Effector CD8-positive, alpha-beta T cell (primary cell): ENCODE measurements around the gene ZNF628.
"Not testable (repeated sequence)": the region's sequence is repeated elsewhere in the genome, so short reads cannot be mapped to it uniquely, and the experiment has no call there.

ENCODE experiments used
- DNase-seq: peaks from one replicate; lab custom pipeline; 2025; lab: John Stamatoyannopoulos, UW

Gene ZNF628

DNA sequence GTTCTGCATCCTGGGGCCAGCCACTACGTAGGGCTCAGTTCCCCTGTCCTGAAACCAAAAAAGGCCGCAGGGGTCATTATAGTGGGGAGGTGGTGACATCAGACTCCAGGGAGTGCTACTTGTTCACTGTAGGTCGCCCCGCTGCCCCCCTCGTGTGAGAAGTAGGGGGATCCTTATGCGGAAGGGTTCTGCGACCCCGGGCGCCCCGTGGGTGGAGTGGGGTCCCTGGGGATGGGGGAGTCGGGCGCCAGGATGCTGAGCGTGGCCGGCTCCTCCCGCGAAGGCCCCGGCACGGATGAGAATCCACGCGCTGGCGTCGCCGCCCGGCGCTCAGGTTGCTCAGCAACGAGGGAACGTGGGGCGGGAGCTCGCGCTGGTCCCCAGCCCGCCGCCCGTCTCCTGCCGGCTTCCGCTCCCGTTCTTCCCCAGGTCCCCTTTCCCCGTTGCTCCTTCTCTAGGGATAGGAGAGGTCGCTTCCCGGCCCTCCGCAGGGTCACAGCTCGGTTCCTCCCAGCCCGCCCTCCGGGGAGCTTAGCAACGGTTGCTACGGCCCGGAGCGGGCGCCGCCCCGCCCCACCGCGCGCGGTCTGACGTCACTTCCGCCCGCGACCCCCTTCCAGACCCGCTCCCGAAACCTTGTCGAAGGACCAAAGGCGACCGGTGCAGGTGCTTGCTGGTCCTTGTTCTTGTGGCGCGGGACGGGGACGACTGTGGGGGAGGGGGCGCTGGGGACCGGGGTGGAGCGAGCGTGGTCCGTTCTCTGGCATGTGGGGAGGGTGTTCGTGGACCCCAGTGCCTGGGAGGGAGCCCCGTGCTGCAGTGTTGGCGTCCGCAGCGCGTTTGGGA, 8.4 kb downstream of the ZNF628 start, which contains the start of gene NAT14:
NAT14 (plus strand) TSS at position 596 of the 846 bp plus-strand sequence. CDS start 521 bp downstream, outside the sequence.
- DNase-seq = peak; percentile 61

DNA sequence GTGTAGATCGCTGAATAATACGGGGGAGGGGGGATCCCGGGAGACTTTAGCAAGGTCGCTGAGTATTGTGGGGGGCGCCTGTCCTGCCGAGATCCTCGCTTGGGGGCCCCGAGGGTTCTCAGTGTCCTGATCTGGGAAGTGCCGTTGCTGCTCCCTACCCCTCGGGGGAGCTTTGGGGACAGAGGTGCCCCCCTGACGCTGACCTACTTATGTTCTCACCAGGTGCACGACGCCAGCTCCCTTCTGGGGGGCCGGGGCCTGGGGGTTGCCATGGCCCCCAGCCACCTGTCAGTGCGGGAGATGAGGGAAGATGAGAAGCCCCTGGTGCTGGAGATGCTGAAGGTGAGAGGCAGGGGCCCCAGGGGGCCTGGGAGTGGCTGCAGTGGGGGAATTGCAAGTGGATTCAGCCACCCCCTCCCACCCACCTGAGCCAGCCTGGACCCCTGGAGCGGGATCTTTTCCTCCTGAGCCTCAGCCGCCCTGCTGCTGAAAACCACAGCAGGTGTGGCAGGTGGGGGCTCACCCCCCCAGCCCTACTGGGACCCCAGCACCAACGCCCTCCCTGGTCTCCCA, 9.1 kb downstream of the ZNF628 start:
- DNase-seq = no peak

- no peak for DNase-seq
Observed at GRCh38 chr19:55486043-55486970, 9.9 kb downstream of the ZNF628 start.

DNA sequence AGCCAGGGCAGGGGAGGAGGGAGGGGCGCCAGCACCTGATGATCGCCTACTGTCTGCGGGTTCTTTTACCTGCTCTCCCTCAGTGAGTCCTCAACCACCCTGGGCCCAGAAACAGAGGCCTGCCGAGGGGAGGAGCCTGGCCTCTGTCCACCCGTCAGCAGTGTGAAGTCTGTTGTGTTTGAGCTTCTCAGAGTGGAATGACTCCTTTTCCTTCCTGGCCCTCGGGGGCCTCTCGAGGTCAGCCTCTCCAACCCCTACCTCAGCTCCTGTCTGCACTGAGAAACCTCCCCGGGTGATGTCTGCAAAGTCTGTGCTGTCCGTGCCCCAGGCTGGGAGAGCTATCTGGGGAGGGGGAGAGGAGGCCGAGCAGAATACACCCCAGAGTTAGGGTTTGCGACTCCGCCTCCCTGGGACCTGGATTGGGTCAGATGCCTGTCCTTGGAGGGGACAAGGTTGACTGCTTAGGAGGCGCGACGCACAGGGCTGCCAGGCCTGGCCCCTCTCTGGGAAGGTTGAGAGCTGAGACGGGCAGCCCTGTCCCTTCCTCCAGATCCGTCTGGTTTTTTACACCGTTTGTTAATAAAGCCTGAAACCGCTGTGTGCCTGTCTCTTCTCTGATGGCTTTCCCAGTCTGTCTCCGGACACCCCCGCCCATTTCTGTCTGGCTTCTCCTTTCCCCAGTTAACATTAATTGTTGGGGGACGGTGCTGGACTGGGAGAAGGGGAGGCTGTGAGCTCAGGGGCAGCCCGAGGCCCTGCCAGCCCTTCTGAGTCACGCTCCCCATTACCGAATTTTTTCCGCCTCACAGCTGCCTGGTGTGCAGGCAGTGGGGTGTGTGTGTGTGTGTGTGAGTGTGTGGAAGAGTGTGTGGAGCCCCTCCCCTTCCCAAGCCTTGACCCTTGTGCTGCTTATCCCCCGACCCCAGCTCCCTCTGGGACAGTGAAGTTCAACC, 10.8 kb downstream of the ZNF628 start:
- DNase-seq = no peak

- no peak for DNase-seq
Observed at GRCh38 chr19:55487924-55488687, 11.7 kb downstream of the ZNF628 start, which contains the start of gene SSC5D. SSC5D (plus strand) TSS chr19:55488436; CDS start chr19:55488590, 154 bp downstream.

- DNase-seq = no peak
Observed at GRCh38 chr19:55488986-55489710, 12.7 kb downstream of the ZNF628 start.

DNA sequence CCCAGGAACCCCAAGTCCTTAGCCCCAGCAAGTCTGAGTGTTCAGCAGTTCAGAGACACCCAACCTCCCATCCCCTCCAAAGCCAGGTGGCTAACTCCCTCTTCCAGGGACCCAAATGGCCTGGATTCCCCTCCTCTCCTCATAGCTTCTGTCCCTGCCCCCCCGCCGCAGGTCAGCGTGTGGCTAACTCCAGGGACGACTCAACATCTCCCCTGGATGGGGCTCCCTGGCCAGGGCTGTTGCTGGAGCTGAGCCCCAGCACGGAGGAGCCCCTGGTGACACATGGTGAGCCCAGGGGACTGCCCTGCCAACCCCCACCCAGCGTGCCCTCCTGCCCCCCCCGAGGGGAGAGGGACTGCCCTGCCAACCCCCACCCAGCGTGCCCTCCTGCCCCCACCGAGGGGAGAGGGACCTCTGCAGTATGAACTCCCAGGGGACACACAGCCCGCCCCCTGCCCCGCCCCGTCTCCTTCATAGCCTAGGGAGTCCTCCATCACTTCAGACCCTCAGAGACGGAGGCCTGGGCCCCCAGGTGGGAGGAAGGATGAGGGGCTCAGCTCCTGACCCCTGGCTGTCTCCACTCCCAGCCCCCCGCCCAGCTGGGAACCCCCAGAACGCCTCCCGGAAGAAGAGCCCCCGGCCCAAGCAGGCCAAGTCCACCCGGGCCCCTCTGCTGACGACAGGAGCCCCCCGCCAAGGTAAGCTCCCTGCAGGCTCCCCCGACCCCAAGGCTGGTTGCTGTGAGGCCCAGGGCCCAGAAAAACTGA, 13.5 kb downstream of the ZNF628 start:
- no peak for DNase-seq

DNA sequence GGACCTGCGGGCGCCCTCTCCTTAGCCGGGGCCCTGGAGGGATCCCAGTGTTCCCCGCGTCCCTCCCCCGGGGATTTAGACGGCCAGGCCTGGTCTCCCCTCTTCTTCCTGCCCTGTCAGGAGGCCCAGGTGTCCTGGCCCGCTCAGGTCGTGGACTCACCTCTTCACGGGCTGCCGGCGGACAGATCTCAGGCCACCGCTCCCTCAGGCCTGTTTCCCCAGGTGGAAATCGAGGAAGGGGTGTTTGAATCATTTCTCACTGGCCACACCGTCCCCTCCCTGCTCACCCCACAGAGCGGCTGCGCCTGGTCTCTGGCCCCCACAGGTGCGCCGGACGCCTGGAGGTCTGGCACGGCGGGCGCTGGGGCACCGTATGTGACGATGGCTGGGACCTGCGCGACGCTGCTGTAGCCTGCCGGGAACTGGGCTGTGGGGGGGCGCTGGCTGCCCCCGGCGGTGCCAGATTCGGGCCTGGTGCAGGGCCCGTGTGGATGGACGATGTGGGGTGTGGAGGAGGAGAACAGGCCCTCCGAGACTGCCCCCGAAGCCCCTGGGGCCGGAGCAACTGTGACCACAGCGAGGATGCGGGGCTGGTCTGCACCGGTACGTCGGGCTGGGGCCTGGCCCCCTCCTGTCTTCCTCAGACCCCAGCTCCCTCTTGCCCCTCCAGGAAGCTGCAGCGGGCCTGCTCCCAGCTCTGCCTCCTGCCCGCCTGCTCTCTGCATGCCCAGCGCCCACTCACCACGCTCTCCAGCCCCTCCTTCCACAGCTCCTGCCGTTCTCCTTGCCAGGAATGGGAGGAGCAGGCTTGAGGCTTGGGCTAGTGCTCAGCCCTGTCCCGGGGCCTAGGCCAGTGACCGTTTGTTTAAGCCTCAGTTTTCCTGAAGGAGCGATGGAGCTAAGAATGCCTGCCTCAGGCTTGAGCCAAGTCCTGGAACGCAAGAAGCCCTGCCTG, 14.3 kb downstream of the ZNF628 start:
- DNase-seq = no peak

DNA sequence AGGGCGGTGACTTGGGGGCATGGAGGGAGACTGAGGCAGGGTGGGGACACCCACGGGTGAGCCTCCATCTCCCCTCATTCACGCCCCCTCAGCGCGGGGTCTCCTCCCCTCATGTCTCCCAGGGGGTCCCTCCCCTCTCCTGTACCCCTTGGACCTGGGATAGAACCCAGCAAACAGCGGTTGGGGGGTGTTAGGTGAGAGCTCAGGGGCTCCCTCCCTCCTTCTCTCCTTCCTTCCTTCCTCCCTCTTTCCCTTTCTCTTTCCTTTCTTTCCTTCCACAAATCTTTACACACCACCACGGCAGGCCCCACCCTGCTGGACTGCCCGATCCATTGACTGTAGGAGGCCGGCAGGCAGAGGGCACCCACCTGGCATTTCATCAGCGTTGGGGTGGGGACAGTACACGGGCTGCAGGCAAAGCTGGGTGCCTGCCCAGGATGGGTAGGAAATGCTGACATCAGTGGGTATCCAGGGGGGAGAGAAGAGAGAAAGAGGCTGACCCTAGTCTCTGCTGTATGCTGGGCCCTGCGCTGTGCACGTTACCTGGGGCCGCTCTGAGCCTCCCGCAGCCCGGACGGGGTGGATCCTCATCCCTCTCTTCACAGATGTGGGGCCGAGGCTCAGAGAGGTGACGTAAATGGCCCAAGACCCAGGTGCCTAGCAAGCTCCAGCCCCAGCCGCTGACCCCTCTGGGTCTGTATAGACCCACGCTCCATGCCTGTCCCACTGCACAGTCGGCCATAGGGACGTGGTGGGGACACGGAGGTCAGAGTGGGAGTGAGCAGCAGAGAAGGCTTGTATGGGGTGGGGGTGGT, 15.3 kb downstream of the ZNF628 start:
- DNase-seq = no peak

GRCh38 chr19:55492362-55492944, 16.0 kb downstream of the ZNF628 start:
- DNase-seq = no peak

- no peak for DNase-seq
Observed at GRCh38 chr19:55493052-55493644, 16.7 kb downstream of the ZNF628 start.

DNA sequence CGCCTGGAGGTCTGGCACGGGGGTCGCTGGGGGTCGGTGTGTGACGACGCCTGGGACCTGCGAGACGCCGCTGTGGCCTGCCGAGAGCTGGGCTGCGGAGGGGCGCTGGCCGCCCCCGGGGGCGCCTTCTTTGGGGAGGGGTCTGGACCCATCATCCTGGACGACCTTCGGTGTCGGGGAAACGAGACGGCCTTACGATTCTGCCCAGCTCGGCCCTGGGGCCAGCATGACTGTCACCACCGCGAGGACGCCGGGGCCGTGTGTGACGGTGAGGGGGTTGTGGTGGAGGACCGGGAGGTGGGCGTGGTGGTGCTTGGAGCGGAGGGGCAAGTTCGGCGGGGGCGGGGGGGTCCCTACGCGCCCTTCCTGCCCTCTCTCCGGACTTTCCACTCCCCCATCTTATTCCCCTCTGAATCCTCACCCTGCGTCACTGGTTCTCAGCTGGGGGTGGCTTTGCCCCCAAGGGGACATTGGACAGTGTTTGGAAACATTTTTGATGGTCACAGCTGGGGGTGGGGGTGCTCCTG, 17.3 kb downstream of the ZNF628 start:
- no peak for DNase-seq

GRCh38 chr19:55494172-55494761, 17.9 kb downstream of the ZNF628 start:
- no peak for DNase-seq

DNA sequence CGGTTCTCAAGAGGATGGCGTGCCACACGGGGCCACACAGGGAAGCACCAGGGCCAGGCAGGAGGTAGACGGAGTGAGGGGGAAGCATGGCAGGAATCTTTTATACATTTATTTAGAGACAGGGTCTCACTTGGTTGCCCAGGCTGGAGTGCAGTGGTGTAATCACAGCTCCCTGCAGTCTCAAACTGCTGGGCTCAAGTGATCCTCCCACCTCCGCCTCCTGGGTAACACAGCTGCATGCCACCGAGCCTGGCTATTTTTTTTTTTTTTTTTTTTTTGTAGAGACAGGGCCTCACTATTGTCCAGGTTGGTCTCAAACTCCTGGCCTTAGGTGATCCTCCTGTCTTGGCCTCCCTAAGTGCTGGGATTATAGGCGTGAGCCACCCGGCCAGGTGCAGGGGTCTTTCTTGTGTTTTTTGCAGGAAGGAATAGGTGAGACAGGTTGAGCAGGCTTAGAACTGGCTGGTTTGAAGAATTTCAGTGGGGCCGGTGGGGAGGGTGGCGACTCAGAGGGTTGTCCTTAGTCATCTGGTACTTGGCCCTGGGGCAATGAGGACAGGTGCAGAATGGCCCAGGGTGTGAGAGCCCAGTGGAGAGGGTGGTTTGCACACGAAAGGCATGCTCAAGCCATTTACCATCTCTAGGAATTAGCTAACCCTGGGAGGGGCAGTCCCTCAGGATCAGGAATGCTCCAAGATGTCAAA, 19.4 kb downstream of the ZNF628 start:
- DNase-seq = no peak

- not testable (repeated sequence) for DNase-seq
Observed at GRCh38 chr19:55496820-55497219, 20.4 kb downstream of the ZNF628 start.
